GM13977 (cell line): ENCODE data around the gene SMTN.
"Not testable (repeated sequence)": the region's sequence is repeated elsewhere in the genome, so short reads cannot be mapped to it uniquely, and the experiment has no call there.

Experiments
- DNase-seq: peaks from one replicate; pipeline ENCODE4 v3.0.0; 2012; ENCODE audit warnings: low spot score
- in situ Hi-C: fragments of 300-500 bp; cut with MboI; formaldehyde crosslinking; loops from one replicate; pipeline ENCODE4 v1.12.0; 2022; ENCODE audit warnings: low sequenced_read_pairs, low pct_unique_long_range_greater_than_20kb, mixed read lengths, inconsistent platforms; ENCODE audit not compliant: unreplicated experiment
- TF ChIP-seq, protein P1 (sequence below): IDR thresholded peaks from 2 replicates; pipeline ENCODE4 v1.5.1; 2012; ENCODE audit warnings: mild to moderate bottlenecking, control low read depth; ENCODE audit not compliant: insufficient read depth; ENCODE audit errors: extremely low read depth, missing control alignments

SMTN gene

DNA sequence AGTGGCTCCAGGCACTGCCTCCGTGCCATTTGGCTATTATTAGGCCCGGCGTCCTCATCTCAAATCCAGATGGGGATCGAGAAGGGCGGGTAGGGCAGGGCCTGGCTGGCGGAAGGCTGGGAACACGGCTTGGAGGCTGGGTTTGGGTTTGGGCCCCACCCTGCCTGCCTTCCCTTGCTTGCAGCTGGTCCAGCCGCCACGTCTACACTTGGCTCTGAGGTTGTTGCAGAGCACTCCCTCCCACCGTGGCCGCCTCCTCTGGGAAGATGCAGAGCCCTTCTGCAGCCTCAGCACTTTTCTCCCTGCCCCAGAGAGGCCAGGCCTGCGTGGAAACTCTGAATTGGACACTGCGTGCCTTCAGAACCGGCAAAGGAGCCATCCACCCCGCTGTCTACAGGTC, 5.2 kb upstream of the SMTN start:
- TF ChIP-seq, protein P1, sequence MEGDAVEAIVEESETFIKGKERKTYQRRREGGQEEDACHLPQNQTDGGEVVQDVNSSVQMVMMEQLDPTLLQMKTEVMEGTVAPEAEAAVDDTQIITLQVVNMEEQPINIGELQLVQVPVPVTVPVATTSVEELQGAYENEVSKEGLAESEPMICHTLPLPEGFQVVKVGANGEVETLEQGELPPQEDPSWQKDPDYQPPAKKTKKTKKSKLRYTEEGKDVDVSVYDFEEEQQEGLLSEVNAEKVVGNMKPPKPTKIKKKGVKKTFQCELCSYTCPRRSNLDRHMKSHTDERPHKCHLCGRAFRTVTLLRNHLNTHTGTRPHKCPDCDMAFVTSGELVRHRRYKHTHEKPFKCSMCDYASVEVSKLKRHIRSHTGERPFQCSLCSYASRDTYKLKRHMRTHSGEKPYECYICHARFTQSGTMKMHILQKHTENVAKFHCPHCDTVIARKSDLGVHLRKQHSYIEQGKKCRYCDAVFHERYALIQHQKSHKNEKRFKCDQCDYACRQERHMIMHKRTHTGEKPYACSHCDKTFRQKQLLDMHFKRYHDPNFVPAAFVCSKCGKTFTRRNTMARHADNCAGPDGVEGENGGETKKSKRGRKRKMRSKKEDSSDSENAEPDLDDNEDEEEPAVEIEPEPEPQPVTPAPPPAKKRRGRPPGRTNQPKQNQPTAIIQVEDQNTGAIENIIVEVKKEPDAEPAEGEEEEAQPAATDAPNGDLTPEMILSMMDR: no peak
- in situ Hi-C loops: no loop called here
- no peak for DNase-seq

DNA sequence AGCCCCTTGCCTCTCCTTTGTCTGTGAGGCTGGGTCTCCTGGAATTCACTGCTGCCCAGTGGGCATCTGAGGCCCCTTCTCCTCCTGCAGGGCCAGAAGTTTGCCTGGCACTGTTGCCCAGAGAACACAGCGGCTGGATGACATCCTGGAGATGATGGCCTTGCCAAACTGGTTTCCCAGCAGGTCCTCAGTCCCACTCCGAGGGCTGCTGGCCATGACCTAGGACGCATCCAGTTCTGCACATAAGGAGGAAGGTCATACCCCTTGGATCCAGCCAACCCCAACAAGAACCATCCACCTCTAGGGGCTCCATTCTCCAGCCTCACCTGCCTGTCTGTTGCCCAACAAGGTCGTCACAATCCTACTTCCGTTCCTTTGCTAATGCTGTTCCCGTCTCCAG, 3.4 kb upstream of the SMTN start:
- no peak for DNase-seq
- in situ Hi-C loops: no loop called here
- TF ChIP-seq, protein P1: no peak

DNA sequence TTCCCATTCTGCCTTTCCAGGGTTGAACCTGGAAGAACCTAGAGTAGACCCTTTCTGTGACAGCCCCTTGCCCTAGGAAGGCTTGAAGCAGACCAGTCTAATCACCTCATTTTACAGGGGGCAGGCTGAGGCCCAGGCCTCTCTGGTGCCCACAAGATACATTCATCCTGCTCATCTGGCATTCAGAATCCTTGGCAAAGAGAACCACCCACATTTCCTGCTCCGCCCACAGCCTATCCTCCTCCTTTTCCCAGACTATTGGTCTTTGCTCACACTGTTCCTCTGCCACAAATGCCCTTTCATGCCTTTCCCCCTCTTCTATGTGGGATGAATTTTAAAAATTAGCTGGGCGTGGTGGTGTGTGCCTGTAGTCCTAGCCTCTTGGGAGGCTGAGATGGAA, 2.7 kb upstream of the SMTN start:
- DNase-seq, in situ Hi-C loops: not testable (repeated sequence)

DNA sequence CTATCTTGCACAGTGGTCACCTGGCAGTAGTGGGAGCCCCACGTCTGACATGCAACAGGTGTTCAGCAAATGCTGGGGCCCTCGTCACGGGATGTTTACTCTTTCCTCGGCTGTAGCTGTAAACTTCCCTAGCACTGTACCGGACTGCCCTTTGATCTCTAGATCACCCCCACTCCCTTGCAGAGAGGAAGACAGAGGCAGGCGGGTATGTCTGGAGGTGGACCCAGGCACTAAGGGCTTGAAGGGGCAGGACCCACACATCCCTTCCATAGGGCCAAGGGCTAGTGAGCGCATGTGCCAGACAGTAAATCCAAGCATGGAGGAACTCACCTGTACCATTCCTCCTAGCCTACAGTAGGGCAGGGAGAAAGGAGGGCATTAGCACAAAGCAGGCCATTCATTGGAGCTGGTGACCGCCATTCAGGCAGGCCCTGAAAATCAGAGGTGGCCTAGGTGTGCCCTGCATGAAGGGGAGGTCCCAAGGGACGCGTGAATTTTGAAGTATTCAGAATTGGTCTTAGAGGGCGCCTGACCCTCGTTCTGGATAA, 1.9 kb upstream of the SMTN start:
- in situ Hi-C loops: no loop called here
- no peak for DNase-seq

DNA sequence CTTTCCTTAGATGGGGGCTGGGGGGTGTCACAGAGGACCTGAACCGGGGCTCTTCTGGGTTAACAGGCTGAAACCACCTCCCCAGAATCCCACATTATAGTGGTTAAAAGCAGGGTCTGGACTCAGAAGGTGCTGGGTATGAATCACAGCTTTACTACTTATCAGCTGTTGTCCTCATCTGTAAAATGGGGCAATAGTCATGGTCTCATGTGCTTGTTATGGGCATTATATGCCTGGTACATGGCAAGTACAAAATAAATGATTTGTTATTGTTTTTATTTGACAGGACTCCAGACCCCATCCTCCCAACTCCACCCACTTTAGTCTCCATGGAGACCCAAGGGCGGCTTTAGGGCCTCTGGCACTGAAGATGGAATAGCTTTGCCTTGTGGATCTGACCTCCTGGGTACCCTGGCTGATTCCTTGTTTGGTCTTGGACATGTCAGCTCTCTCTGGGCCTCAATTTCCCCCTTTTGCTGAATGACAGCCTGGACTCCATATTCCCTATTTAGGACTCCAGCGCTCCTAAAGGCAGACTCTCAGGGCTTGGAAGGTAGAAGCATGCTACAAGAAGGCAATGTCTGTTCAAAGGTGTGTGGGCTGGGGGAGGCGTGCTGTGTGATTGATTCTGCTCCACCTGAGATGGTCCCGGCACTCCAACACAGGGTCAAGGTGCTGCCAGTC, 812 bp upstream of the SMTN start:
- in situ Hi-C loops: loop anchor here (10.0 kb wide), 1 partner anchor 316 kb away; no protein-coding TSS in a partner anchor
- TF ChIP-seq, protein P1: no peak
- peak; percentile 18 for DNase-seq

More for the DNA sequence above, 1.9 kb upstream of the SMTN start:
- TF ChIP-seq, protein P1: no peak

DNA sequence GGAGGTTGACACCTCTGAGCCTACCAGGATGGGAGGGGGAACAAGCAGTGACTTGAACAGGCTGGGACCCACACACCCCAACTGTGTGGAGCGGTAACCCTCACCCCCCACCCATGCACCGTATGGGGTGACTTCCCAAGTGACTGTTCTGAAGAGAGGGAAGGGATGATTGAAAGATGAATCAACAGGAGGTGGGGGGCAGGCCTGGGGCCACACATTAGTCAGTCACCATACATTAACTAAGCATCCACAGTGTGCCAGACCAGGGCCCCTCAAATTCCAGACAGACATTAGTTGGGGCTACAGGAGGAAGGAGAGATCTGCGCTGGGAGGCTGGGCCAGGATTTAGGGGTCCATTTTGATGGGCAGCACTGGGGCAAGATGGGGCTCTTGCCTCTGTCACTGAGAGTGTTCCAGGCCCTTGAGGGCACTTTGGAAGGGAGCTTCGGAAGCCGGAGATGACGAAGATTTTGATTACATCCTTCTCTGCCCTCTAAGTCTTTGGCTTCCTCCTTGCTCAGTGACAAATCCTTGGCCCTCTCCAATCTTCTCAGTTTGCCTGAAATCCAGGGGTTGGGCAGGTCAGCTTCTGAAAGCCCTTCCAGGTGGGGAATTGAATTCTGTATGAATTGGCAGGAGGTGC, 966 bp downstream of the SMTN start:
- TF ChIP-seq, protein P1: no peak
- peak; percentile 19 for DNase-seq
- in situ Hi-C loops: loop anchor here (10.0 kb wide), 1 partner anchor 317 kb away; no protein-coding TSS in a partner anchor
